NCI-H128 (cell line): ENCODE data around the gene TTC27.
"Not testable (repeated sequence)": the region's sequence is repeated elsewhere in the genome, so short reads cannot be mapped to it uniquely, and the experiment has no call there.

Source experiments
- DNase-seq: peaks from one replicate; lab custom pipeline; 2025; ENCODE audit not compliant: unreplicated experiment; lab: John Stamatoyannopoulos, UW

The TTC27 gene

GRCh38 chr2:32719430-32719829 lies 91.6 kb downstream of the TTC27 start:
- no peak for DNase-seq

- DNase-seq: no peak
Measured at GRCh38 chr2:32719933-32720716, 92.3 kb downstream of the TTC27 start.

- no peak for DNase-seq
Measured at GRCh38 chr2:32720771-32721170, 92.9 kb downstream of the TTC27 start.

- DNase-seq: no peak
Measured at GRCh38 chr2:32721376-32721775, 93.5 kb downstream of the TTC27 start.

- DNase-seq: no peak
Measured at GRCh38 chr2:32723467-32724079, 95.7 kb downstream of the TTC27 start.

- not testable (repeated sequence) for DNase-seq
Measured at GRCh38 chr2:32726678-32727077, 98.8 kb downstream of the TTC27 start.

GRCh38 chr2:32727157-32727556 lies 99.3 kb downstream of the TTC27 start:
- no peak for DNase-seq

GRCh38 chr2:32730958-32731357 lies 103.1 kb downstream of the TTC27 start:
- not testable (repeated sequence) for DNase-seq

- no peak for DNase-seq
Measured at GRCh38 chr2:32732120-32732519, 104.3 kb downstream of the TTC27 start.

- no peak for DNase-seq
Measured at GRCh38 chr2:32732912-32733472, 105.1 kb downstream of the TTC27 start.

- DNase-seq: no peak
Measured at GRCh38 chr2:32735348-32735747, 107.5 kb downstream of the TTC27 start.

GRCh38 chr2:32738939-32739338 lies 111.1 kb downstream of the TTC27 start:
- no peak for DNase-seq

GRCh38 chr2:32739664-32740063 lies 111.8 kb downstream of the TTC27 start:
- DNase-seq: no peak

- no peak for DNase-seq
Measured at GRCh38 chr2:32741575-32741974, 113.7 kb downstream of the TTC27 start.

- no peak for DNase-seq
Measured at GRCh38 chr2:32742376-32742775, 114.5 kb downstream of the TTC27 start.

GRCh38 chr2:32743480-32744236 lies 115.8 kb downstream of the TTC27 start:
- no peak for DNase-seq

- no peak for DNase-seq
Measured at GRCh38 chr2:32745191-32745590, 117.3 kb downstream of the TTC27 start.

- DNase-seq: no peak
Measured at GRCh38 chr2:32745675-32746074, 117.8 kb downstream of the TTC27 start.

GRCh38 chr2:32746669-32747068 lies 118.8 kb downstream of the TTC27 start:
- no peak for DNase-seq

- no peak for DNase-seq
Measured at GRCh38 chr2:32748158-32748557, 120.3 kb downstream of the TTC27 start.

- no peak for DNase-seq
Measured at GRCh38 chr2:32750880-32751279, 123.0 kb downstream of the TTC27 start.

GRCh38 chr2:32752205-32752604 lies 124.4 kb downstream of the TTC27 start:
- no peak for DNase-seq
